A549 (cell line): Measurements from ENCODE around the gene ENPEP. TPM values are rescaled to one million over a fixed set of nuclear protein-coding genes. Genes with fewer than 3 reads are reported as not detected.

ENCODE experiments used
- ATAC-seq, 2 experiments: fragments of 200-7000 bp in 1 of 2; fragments of >200 bp in 1 of 2; cut with Nextera tagmentation in 1 of 2; cut with Tn5 transposase in 1 of 2; 3 replicates each; pipeline versions ENCODE4 v1.8.0 to v1.9.1; 2018 to 2020; ENCODE audit warnings: mild to moderate bottlenecking in 1 of 2, moderate library complexity in 1 of 2
- CTCF ChIA-PET: fragments of 300-600 bp; sonication (Branson Sonifier 250); formaldehyde crosslinking; extraction: SDS; loops from one replicate; lab custom pipeline; 2021; ENCODE audit warnings: antibody characterized with exemption, inconsistent platforms; lab: Yijun Ruan, JAX
- POLR2A ChIA-PET: fragments of 350-600 bp; formaldehyde crosslinking; extraction: SDS; loops from one replicate; lab custom pipeline; 2021; ENCODE audit warnings: antibody characterized with exemption, inconsistent platforms; lab: Yijun Ruan, JAX
- DNase-seq, 2 experiments: peaks; one replicate each; pipeline versions ENCODE4 v3.0.0 to v3.0.0-alpha.2; 2011 to 2016; ENCODE audit warnings: low read depth in 1 of 2, low spot score in 1 of 2
- FAIRE-seq: peaks from 2 replicates; lab custom pipeline; 2011; peaks lifted over from hg19 to GRCh38; lab: Jason Lieb, UNC
- H3K27ac ChIP-seq, 2 experiments: fragments of >200 bp; sonication (Bioruptor Twin); formaldehyde crosslinking; 3 replicates each; pipeline ENCODE4 v1.5.1; 2016 to 2017
- H3K4me1 ChIP-seq: fragments of >200 bp; sonication (Bioruptor Twin); formaldehyde crosslinking; 3 replicates; pipeline ENCODE4 v1.6.1; 2016
- H3K4me2 ChIP-seq: fragments of >200 bp; sonication (Bioruptor Twin); formaldehyde crosslinking; 3 replicates; pipeline ENCODE4 v1.6.1; 2016
- H3K4me3 ChIP-seq: fragments of >200 bp; sonication (Bioruptor Twin); formaldehyde crosslinking; 3 replicates; pipeline ENCODE4 v1.5.1; 2016
- H3K9me3 ChIP-seq: fragments of >200 bp; sonication (Bioruptor Twin); formaldehyde crosslinking; 3 replicates; pipeline ENCODE4 v1.6.1; 2016
- BHLHE40 ChIP-seq: IDR thresholded peaks from 2 replicates; pipeline ENCODE4 v1.6.1; 2012; ENCODE audit warnings: low read depth, low read length, inconsistent platforms
- CBX8 ChIP-seq: fragments of 200-600 bp; sonication (generic); IDR thresholded peaks from 2 replicates; pipeline ENCODE4 v1.6.1; 2016
- CHD2 ChIP-seq: fragments of 150-350 bp; IDR thresholded peaks from 2 replicates; pipeline ENCODE4 v1.6.1; 2014; ENCODE audit warnings: low read length; ENCODE audit not compliant: partially characterized antibody
- CTCF ChIP-seq: fragments of >200 bp; sonication (Bioruptor Twin); formaldehyde crosslinking; IDR thresholded peaks from 3 replicates; pipeline ENCODE4 v1.5.1; 2016
- GATA3 ChIP-seq: IDR thresholded peaks from 2 replicates; pipeline ENCODE4 v1.6.1; 2012; ENCODE audit warnings: borderline replicate concordance
- HMGXB4 ChIP-seq: fragments of 250-450 bp; sonication (Bioruptor Pico); IDR thresholded peaks from 2 replicates; pipeline ENCODE4 v1.5.0; 2021; ENCODE audit warnings: mild to moderate bottlenecking, moderate library complexity, borderline replicate concordance
- HOXA7 ChIP-seq: fragments of 250-450 bp; sonication (Bioruptor Pico); IDR thresholded peaks from 2 replicates; pipeline ENCODE4 v1.5.0; 2020; ENCODE audit warnings: mild to moderate bottlenecking, moderate library complexity
- JUNB ChIP-seq: fragments of >200 bp; sonication (Bioruptor Twin); formaldehyde crosslinking; IDR thresholded peaks from 2 replicates; pipeline ENCODE4 v1.6.1; 2016
- KDM1A ChIP-seq: fragments of 200-600 bp; sonication (generic); IDR thresholded peaks from 2 replicates; pipeline ENCODE4 v1.6.1; 2016; ENCODE audit warnings: low read depth, mild to moderate bottlenecking
- NPAS2 ChIP-seq: fragments of 250-450 bp; sonication (Bioruptor Pico); IDR thresholded peaks from 2 replicates; pipeline ENCODE4 v1.8.0; 2022; ENCODE audit warnings: mild to moderate bottlenecking, moderate library complexity, borderline replicate concordance
- PBX3 ChIP-seq: IDR thresholded peaks from 2 replicates; pipeline ENCODE4 v1.6.1; 2012
- RAD21 ChIP-seq, 2 experiments: fragments of >200 bp in 1 of 2; sonication (Bioruptor Twin) in 1 of 2; formaldehyde crosslinking in 1 of 2; IDR thresholded peaks in 1 of 2; conservative IDR thresholded peaks in 1 of 2; 2 replicates in 1 of 2; 3 replicates in 1 of 2; pipeline ENCODE4 v1.6.1; 2012 to 2018; ENCODE audit warnings: inconsistent platforms in 1 of 2
- RCOR1 ChIP-seq: fragments of 150-350 bp; IDR thresholded peaks from 2 replicates; pipeline ENCODE4 v1.6.1; 2014; ENCODE audit warnings: antibody characterized with exemption, low read length, low read depth
- REST ChIP-seq: fragments of 200-600 bp; sonication (generic); IDR thresholded peaks from 2 replicates; pipeline ENCODE4 v1.6.1; 2016; ENCODE audit warnings: antibody characterized with exemption, mild to moderate bottlenecking, moderate library complexity
- RFX5 ChIP-seq: fragments of 450-650 bp; IDR thresholded peaks from 2 replicates; pipeline ENCODE4 v1.7.1; 2014; ENCODE audit warnings: antibody characterized with exemption, mild to moderate bottlenecking, moderate library complexity
- SMC3 ChIP-seq: fragments of >200 bp; sonication (Bioruptor Twin); formaldehyde crosslinking; IDR thresholded peaks from 3 replicates; pipeline ENCODE4 v1.6.1; 2018; ENCODE audit warnings: inconsistent platforms
- TFCP2L1 ChIP-seq: fragments of 250-450 bp; sonication (Bioruptor Pico); IDR thresholded peaks from 2 replicates; pipeline ENCODE4 v1.5.0; 2021; ENCODE audit warnings: mild to moderate bottlenecking
- ZFP36 ChIP-seq: fragments of 450-650 bp; IDR thresholded peaks from 2 replicates; pipeline ENCODE4 v1.6.1; 2014; ENCODE audit warnings: borderline replicate concordance; ENCODE audit not compliant: partially characterized antibody
- WGBS: methylation state at CpG from one replicate; pipeline ENCODE4 v1.1.6; 2017; ENCODE audit errors: missing lambda C conversion rate; 5-methylcytosine and 5-hydroxymethylcytosine counted together
- polyA plus RNA-seq, 4 experiments: library from polyadenylated mRNA; depleted of rRNA in 3 of 4; stranded (reverse); fragments of >200 nt; fragmentation: RNase III in 1 of 4; extraction: RNeasy Plus Mini Kit Qiagen cat#74134 plus additional on column Dnase treatment in 1 of 4; gene quantifications; 2 replicates in 3 of 4; 3 replicates in 1 of 4; pipeline ENCODE4 v1.2.3, GENCODE V29; 2011 to 2017

The ENPEP gene
- polyA plus RNA-seq, 2 of the 4 experiments (the other 2 are of a cell fraction), result 0.12 to 0.62 TPM

GRCh38 chr4:110505440-110505839, 29.5 kb downstream of the ENPEP start (continued):
- TF ChIP-seq HMGXB4 (no peak), GATA3 (no peak), PBX3 (no peak), RFX5 (no peak)

GRCh38 chr4:110508827-110509710, 33.1 kb downstream of the ENPEP start:
- CTCF ChIA-PET, result interaction anchor here (0.7 to 14.0 kb wide), 12 partner anchors 8 to 990 kb away, joined by 3 to 190 read pairs (median 3); partner anchors contain the start of gene ENPEP
- POLR2A ChIA-PET, result no interaction called here
- DNase-seq (peak in 1 of 2 experiments; percentile 17), FAIRE-seq (no peak), ATAC-seq (peak in 1 of 2 experiments; percentile 57; a peak in 3 of 6 replicates)
- WGBS, result 57% methylated on average over 4 of the region's 4 CpGs
- TF ChIP-seq HOXA7 (CRISPR knock-in tag) (no peak), RAD21 (conservative IDR thresholded peaks at IDR 0.05 in 1 of 2, IDR thresholded peaks at IDR 0.05 in 1 of 2) (peak; percentile 44 to 45; a peak in 4 of 5 replicates), SMC3 (peak; percentile 43), CTCF (peak; percentile 39)
- no peak overlapping the region for H3K27ac ChIP-seq
- H3K4me3 ChIP-seq, result no peak overlapping the region
- H3K9me3 ChIP-seq, result no peaks in the 10 kb centered on the region
- H3K4me1 ChIP-seq, result no peaks in the 10 kb centered on the region
- no peak overlapping the region for H3K4me2 ChIP-seq

GRCh38 chr4:110510277-110510676, 34.3 kb downstream of the ENPEP start:
- no peaks in the 10 kb centered on the region for H3K9me3 ChIP-seq
- H3K4me3 ChIP-seq, result no peak overlapping the region
- DNase-seq (no peak), ATAC-seq (no peak), FAIRE-seq (no peak)
- no peak overlapping the region for H3K4me2 ChIP-seq
- H3K27ac ChIP-seq, result no peak overlapping the region
- ChIA-PET CTCF (interaction anchor here (0.6 to 14.0 kb wide), 10 partner anchors 10 to 872 kb away, joined by 3 to 190 read pairs (median 3); no protein-coding TSS in a partner anchor), POLR2A (no interaction called here)
- H3K4me1 ChIP-seq, result no peaks in the 10 kb centered on the region
- 25% methylated on average over 2 of the region's 2 CpGs for WGBS
- TF ChIP-seq JUNB, result no peak
- no peak for TF ChIP-seq TFCP2L1 (CRISPR knock-in tag)
- TF ChIP-seq RCOR1, result no peak
- no peak for TF ChIP-seq NPAS2
- TF ChIP-seq BHLHE40, result no peak
- no peak for TF ChIP-seq CHD2
- TF ChIP-seq CBX8, result no peak
- no peak for TF ChIP-seq CTCF
- no peak for TF ChIP-seq KDM1A
- no peak for TF ChIP-seq REST
- no peak for TF ChIP-seq ZFP36
- no peak for TF ChIP-seq GATA3
